Activated naive CD8-positive, alpha-beta T cell treated with anti-CD3 and anti-CD28 coated beads, Interleukin-2, amount 50 U/mL, for 24 hours (primary cell): ENCODE measurements around the gene L2HGDH.
A peak's percentile ranks its signal among the peaks of the same experiment; 100 is the strongest.

ENCODE experiments used
- ATAC-seq: fragments of 150-1000 bp; cut with Tn5 transposase; one replicate; pipeline ENCODE4 v1.10.0; 2021
- DNase-seq: peaks from one replicate; pipeline ENCODE4 v3.0.0; 2021
- H3K27ac Mint-ChIP-seq: one replicate; pipeline ENCODE4 v1.8.0; 2021; ENCODE audit warnings: mild to moderate bottlenecking, mixed read lengths
- H3K27me3 Mint-ChIP-seq: one replicate; pipeline ENCODE4 v1.8.0; 2021; ENCODE audit warnings: mixed read lengths
- H3K36me3 Mint-ChIP-seq: one replicate; pipeline ENCODE4 v1.8.0; 2021; ENCODE audit warnings: low read depth, mixed read lengths
- H3K4me1 Mint-ChIP-seq: one replicate; pipeline ENCODE4 v1.8.0; 2021; ENCODE audit warnings: mixed read lengths
- H3K4me3 Mint-ChIP-seq: one replicate; pipeline ENCODE4 v1.8.0; 2021; ENCODE audit warnings: mild to moderate bottlenecking, moderate library complexity, mixed read lengths
- H3K9me3 Mint-ChIP-seq: one replicate; pipeline ENCODE4 v1.8.0; 2021; ENCODE audit warnings: mixed read lengths

The L2HGDH gene

DNA sequence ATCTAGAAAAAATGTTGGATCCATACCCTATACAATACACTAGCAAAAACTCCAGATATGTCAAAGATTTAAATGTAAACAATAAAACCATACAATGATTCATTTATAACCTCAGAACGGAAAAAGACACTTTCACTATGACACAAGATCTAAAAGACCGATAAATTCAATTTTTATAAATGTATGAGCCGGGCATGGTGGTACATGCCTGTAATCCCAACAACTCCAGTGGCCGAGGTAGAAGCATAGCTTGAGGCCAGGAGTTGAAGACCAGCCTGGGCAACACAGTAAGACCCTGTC, 78.1 kb downstream of the L2HGDH start:
- no peaks in the 10 kb centered on the region for H3K27me3 Mint-ChIP-seq

DNA sequence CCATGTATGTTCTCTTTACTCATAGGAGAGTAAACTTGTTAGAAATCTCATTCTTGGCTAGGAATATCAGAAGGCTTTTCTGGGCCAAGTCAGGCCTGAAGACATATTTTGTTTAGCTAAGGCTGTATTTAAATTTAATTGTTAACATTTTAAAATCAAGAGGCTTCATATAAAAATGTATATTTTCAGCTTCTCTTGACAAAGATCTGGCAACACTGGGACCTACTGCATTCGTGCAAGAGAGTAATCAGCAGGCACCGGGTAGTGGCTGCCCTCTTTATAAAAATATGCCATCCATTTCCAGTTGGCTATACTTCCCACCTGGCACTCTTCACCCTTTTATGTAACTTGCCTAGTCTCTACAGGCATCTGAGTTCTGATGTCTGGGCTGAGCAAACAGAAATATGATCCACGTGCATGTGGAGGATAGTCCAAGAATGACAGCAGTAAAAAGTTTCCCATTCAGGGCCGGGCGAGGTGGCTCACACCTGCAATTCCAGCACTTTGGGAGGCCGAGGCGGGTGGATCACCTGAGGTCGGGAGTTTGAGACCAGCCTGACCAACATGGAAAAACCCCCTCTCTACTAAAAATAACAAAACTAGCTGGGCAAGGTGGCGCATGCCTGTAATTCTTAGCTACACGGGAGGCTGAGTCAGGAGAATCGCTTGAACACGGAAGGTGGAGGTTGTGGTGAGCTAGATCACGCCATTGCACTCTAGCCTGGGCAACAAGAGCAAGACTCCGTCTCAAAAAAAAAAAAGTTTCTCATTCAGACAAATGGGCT, 78.7 kb downstream of the L2HGDH start:
- ATAC-seq (no peak), DNase-seq (peak; percentile 10)
- peaks cover 9% of the 10 kb centered on the region for H3K36me3 Mint-ChIP-seq
- peaks cover 9% of the 10 kb centered on the region for H3K9me3 Mint-ChIP-seq
- no peaks in the 10 kb centered on the region for H3K27me3 Mint-ChIP-seq
- H3K4me3 Mint-ChIP-seq: peak overlapping the region; percentile 50
- peaks cover 42% of the 10 kb centered on the region for H3K4me1 Mint-ChIP-seq
- peak overlapping the region; percentile 81 for H3K27ac Mint-ChIP-seq

More for the DNA sequence above, 78.1 kb downstream of the L2HGDH start:
- peaks cover 5% of the 10 kb centered on the region for H3K36me3 Mint-ChIP-seq
- peaks cover 36% of the 10 kb centered on the region for H3K4me1 Mint-ChIP-seq
- DNase-seq: no peak
- peak; percentile 2 for ATAC-seq
- H3K4me3 Mint-ChIP-seq: peak overlapping the region; percentile 50
- H3K27ac Mint-ChIP-seq: peak overlapping the region; percentile 81
- H3K9me3 Mint-ChIP-seq: peaks cover 9% of the 10 kb centered on the region

DNA sequence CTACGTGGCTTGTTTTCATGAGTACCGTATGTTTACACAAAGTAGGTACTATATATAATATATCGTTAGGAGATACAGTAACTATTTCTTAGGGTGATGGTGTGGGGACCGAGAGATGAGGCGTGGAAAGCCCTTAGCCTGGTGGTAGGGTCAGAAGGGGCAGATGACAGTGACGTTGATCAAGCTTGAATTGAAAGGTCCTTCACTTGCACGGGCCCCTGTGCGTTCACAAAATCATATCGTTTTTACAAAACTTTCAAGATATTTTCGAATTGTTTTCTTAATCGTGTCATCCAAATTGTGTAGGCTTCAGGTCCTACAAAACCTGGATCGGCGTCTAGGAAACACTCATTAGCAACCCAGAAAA, 79.8 kb downstream of the L2HGDH start:
- peak overlapping the region; percentile 64 for H3K27ac Mint-ChIP-seq
- H3K4me1 Mint-ChIP-seq: peaks cover 43% of the 10 kb centered on the region
- H3K36me3 Mint-ChIP-seq: peaks cover 10% of the 10 kb centered on the region
- H3K27me3 Mint-ChIP-seq: no peaks in the 10 kb centered on the region
- H3K9me3 Mint-ChIP-seq: peaks cover 9% of the 10 kb centered on the region
- ATAC-seq (no peak), DNase-seq (no peak)
- peak overlapping the region; percentile 73 for H3K4me3 Mint-ChIP-seq

DNA sequence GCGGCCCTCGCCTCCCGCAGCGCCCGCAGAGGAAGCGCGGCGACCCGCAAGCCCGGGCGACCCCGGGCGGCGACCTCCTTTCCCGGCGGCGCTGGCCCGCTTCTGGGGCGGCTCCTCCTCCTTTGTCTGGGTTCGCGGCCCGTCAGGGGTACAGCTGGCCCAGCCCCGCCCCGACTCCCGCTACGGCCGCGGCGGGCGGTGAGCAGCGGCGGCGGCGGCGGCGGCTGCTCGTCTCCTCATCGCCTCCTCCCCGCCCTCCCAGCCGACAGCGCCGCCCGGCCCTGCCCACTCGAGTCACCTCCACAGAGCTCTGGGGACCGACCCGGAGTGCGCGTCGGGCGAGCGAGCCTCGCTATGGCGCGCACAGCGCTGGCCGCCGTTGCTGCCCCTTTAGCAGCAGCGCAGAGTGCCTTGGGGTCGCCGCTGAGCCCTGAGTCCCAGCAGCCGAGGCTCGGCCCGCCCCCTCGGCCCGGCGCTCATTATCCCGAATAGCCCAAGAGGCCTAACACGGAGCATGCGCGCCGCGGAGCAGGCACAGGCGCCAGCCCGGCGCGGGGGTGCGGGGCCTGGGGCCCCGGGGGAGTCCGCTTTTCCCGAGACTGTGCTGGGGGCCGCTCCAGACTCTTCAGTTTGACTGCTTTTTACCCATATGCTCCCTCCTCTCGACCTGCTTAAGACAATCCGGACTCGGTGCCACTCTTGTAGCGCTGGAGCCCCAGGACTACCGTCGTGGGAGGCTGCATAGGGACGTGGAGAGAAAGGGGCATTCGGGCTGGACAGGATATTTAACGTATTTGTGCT, 80.4 kb downstream of the L2HGDH start, which contains the start of gene SOS2:
Gene SOS2 (minus strand): TSS at position 104 of the 801 bp plus-strand sequence. CDS start 295 bp downstream, outside the sequence.
- H3K36me3 Mint-ChIP-seq: peaks cover 10% of the 10 kb centered on the region
- ATAC-seq (peak; percentile 84), DNase-seq (peak; percentile 80)
- H3K4me3 Mint-ChIP-seq: peak within 1 kb of the TSS; percentile 86
- H3K27ac Mint-ChIP-seq: peak within 1 kb of the TSS; percentile 90
- H3K9me3 Mint-ChIP-seq: peaks cover 9% of the 10 kb centered on the region
- H3K27me3 Mint-ChIP-seq: no peaks in the 10 kb centered on the region
- H3K4me1 Mint-ChIP-seq: peaks cover 45% of the 10 kb centered on the region

- peaks cover 49% of the 10 kb centered on the region for H3K4me1 Mint-ChIP-seq
- peak overlapping the region; percentile 90 for H3K27ac Mint-ChIP-seq
- H3K36me3 Mint-ChIP-seq: peaks cover 10% of the 10 kb centered on the region
- ATAC-seq (peak; percentile 36), DNase-seq (peak; percentile 43)
- H3K4me3 Mint-ChIP-seq: peak overlapping the region; percentile 86
- peaks cover 9% of the 10 kb centered on the region for H3K9me3 Mint-ChIP-seq
- no peaks in the 10 kb centered on the region for H3K27me3 Mint-ChIP-seq
Observed at GRCh38 chr14:50230701-50231474, 81.1 kb downstream of the L2HGDH start.

GRCh38 chr14:50230401-50230700, 81.7 kb downstream of the L2HGDH start:
- Mint-ChIP-seq H3K27me3 (no peaks in the 10 kb centered on the region), H3K27ac (peak overlapping the region; percentile 90), H3K4me1 (peaks cover 49% of the 10 kb centered on the region), H3K4me3 (peak overlapping the region; percentile 86), H3K36me3 (peaks cover 8% of the 10 kb centered on the region), H3K9me3 (peaks cover 5% of the 10 kb centered on the region)
- DNase-seq (no peak), ATAC-seq (no peak)

DNA sequence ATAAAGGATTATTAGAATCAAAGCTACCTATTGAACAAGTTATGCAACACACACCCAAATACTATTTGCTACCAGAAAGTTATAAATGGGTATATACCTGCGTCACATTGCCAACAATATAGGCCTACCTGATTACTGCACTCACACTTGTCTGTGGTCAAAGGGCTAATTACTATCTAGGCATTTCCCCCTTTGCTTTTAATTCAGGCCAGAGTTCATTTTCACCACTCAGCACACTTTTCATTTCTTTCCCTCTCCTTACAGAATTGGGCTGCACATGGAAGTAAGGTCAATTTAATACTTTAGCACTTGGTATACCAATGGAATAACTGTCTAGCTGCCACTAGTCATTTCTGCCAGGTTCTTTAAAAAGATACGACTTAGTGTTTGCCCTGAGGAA, 82.3 kb downstream of the L2HGDH start:
- peaks cover 6% of the 10 kb centered on the region for H3K36me3 Mint-ChIP-seq
- ATAC-seq (no peak), DNase-seq (no peak)
- H3K9me3 Mint-ChIP-seq: peaks cover under 1% of the 10 kb centered on the region
- peaks cover 52% of the 10 kb centered on the region for H3K4me1 Mint-ChIP-seq
- no peaks in the 10 kb centered on the region for H3K27me3 Mint-ChIP-seq
- H3K4me3 Mint-ChIP-seq: peak overlapping the region; percentile 86
- no peak overlapping the region for H3K27ac Mint-ChIP-seq

- no peak for DNase-seq
- no peak for ATAC-seq
- Mint-ChIP-seq H3K27ac (no peak overlapping the region), H3K4me3 (no peak overlapping the region), H3K36me3 (peaks cover 7% of the 10 kb centered on the region), H3K9me3 (no peaks in the 10 kb centered on the region), H3K27me3 (no peaks in the 10 kb centered on the region), H3K4me1 (peaks cover 44% of the 10 kb centered on the region)
Observed at GRCh38 chr14:50228313-50228712, 83.7 kb downstream of the L2HGDH start.

DNA sequence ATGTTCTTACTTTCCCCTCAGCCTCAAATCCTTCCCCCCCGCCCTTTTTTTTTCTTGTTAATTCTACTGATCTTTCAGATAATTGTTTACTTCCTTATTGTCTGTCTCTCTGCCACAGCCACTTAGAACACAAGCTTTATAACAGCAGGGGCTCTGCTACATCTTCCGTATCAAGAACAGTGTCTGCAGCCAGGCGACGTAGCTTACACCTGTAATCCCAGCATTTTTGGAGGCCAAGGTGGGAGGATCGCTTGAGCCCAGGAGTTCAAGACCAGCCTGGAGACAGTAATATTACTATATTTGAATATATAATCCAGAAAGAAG, 86.1 kb downstream of the L2HGDH start:
- no peaks in the 10 kb centered on the region for H3K9me3 Mint-ChIP-seq
- H3K36me3 Mint-ChIP-seq: peaks cover 7% of the 10 kb centered on the region
- ATAC-seq (no peak), DNase-seq (no peak)
- H3K27ac Mint-ChIP-seq: no peak overlapping the region
- no peaks in the 10 kb centered on the region for H3K27me3 Mint-ChIP-seq
- H3K4me3 Mint-ChIP-seq: no peak overlapping the region
- H3K4me1 Mint-ChIP-seq: peaks cover 45% of the 10 kb centered on the region

DNA sequence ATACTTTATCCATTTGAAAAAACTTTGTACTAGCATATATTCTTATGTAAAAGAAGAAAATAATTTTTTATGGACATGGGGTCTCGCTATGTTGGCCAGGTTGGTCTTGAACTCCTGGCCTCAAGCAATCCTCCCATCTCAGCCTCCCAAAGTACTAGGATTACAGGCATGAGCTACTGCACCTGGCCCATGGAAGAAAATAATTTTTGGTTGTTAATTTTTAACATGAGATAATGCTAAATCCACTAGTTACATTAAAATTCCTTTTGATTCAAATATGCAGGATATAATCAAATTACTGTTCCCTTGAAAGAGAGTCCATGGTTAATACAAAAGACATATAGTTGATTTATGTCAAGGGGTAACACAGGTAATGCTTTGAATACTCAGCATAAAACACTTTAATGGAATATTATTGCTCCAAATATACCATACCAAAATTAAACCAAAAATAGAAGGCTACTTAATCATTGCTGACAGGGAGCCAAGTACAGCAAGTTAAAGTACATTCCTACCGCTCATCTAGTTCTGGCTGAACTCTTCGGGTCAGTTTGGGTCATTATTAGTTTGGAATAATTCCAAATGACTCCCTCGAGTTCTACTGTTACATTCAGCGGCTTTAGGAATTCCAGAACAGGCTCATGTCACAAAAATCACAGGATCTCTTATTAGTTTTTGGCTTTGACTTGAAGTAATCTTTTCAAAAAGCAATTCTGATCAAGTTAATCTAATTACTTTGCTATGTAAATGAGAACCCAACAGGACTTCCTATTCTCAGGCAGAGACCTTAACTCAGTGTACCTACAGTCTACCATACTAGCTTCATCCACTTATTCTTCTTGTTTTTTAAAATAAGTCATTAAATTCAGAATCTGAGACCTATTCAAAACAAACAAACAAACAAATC, 86.7 kb downstream of the L2HGDH start:
- no peaks in the 10 kb centered on the region for H3K27me3 Mint-ChIP-seq
- peaks cover 41% of the 10 kb centered on the region for H3K4me1 Mint-ChIP-seq
- no peak overlapping the region for H3K27ac Mint-ChIP-seq
- H3K4me3 Mint-ChIP-seq: no peak overlapping the region
- peaks cover 7% of the 10 kb centered on the region for H3K36me3 Mint-ChIP-seq
- H3K9me3 Mint-ChIP-seq: no peaks in the 10 kb centered on the region
- no peak for ATAC-seq
- DNase-seq: no peak

GRCh38 chr14:50222055-50222613, 89.9 kb downstream of the L2HGDH start:
- peaks cover 26% of the 10 kb centered on the region for H3K4me1 Mint-ChIP-seq
- H3K27ac Mint-ChIP-seq: peak overlapping the region; percentile 23
- DNase-seq (no peak), ATAC-seq (no peak)
- no peak overlapping the region for H3K4me3 Mint-ChIP-seq
- H3K36me3 Mint-ChIP-seq: peaks cover 2% of the 10 kb centered on the region
- no peaks in the 10 kb centered on the region for H3K9me3 Mint-ChIP-seq
- H3K27me3 Mint-ChIP-seq: no peaks in the 10 kb centered on the region

GRCh38 chr14:50218501-50218900, 93.5 kb downstream of the L2HGDH start:
- Mint-ChIP-seq H3K36me3 (no peaks in the 10 kb centered on the region), H3K9me3 (no peaks in the 10 kb centered on the region), H3K4me1 (peaks cover 20% of the 10 kb centered on the region), H3K27ac (no peak overlapping the region), H3K27me3 (no peaks in the 10 kb centered on the region), H3K4me3 (no peak overlapping the region)
- DNase-seq (no peak), ATAC-seq (no peak)

- Mint-ChIP-seq H3K4me3 (no peak overlapping the region), H3K36me3 (peaks cover 3% of the 10 kb centered on the region), H3K27me3 (no peaks in the 10 kb centered on the region), H3K9me3 (no peaks in the 10 kb centered on the region), H3K27ac (no peak overlapping the region), H3K4me1 (peaks cover 9% of the 10 kb centered on the region)
- ATAC-seq (no peak), DNase-seq (no peak)
Observed at GRCh38 chr14:50215416-50215815, 96.6 kb downstream of the L2HGDH start.

- no peaks in the 10 kb centered on the region for H3K9me3 Mint-ChIP-seq
- no peak for ATAC-seq
- H3K4me3 Mint-ChIP-seq: no peak overlapping the region
- DNase-seq: no peak
- no peak overlapping the region for H3K27ac Mint-ChIP-seq
- peaks cover 3% of the 10 kb centered on the region for H3K36me3 Mint-ChIP-seq
- H3K27me3 Mint-ChIP-seq: no peaks in the 10 kb centered on the region
- peaks cover 9% of the 10 kb centered on the region for H3K4me1 Mint-ChIP-seq
Observed at GRCh38 chr14:50213795-50214194, 98.2 kb downstream of the L2HGDH start.
